ENCODE data around the gene ARSB.
A peak's percentile ranks its signal among the peaks of the same experiment; 100 is the strongest.

Gene ARSB

GRCh38 chr5:78985116-78985724 lies at the start of gene ARSB:
Gene ARSB, minus strand, starts transcription at chr5:78985310. Its CDS starts 62 bp downstream, at chr5:78985248.
- no peak for DNase-seq (ENCODE audit: extremely low read depth, low read depth)

GRCh38 chr5:79032782-79033181 lies 47.7 kb upstream of the ARSB start:
- TF ChIP-seq CTCF (IDR thresholded peaks at IDR 0.05; ENCODE audit: low read depth, low read length), result no peak
- no peak for DNase-seq (ENCODE audit: extremely low read depth, low read depth)

More at GRCh38 chr5:78985116-78985724, at the start of gene ARSB:
- TF ChIP-seq CTCF (IDR thresholded peaks at IDR 0.05; ENCODE audit: low read depth, low read length), result no peak

- DNase-seq (ENCODE audit: extremely low read depth, low read depth), result no peak
These were observed 47.1 kb upstream of the ARSB start for GRCh38 chr5:79032031-79032695.

GRCh38 chr5:79031485-79031867 lies 46.4 kb upstream of the ARSB start:
- no peak for TF ChIP-seq CTCF (IDR thresholded peaks at IDR 0.05; ENCODE audit: low read depth, low read length)

More at GRCh38 chr5:79032031-79032695, 47.1 kb upstream of the ARSB start:
- TF ChIP-seq CTCF (IDR thresholded peaks at IDR 0.05; ENCODE audit: low read depth, low read length), result no peak

GRCh38 chr5:79030663-79031484 lies 45.8 kb upstream of the ARSB start:
- TF ChIP-seq CTCF (IDR thresholded peaks at IDR 0.05; ENCODE audit: low read depth, low read length), result no peak

More at GRCh38 chr5:79031485-79031867, 46.4 kb upstream of the ARSB start:
- DNase-seq (ENCODE audit: extremely low read depth, low read depth), result no peak

GRCh38 chr5:79025054-79025472 lies 40.0 kb upstream of the ARSB start:
- TF ChIP-seq CTCF (IDR thresholded peaks at IDR 0.05; ENCODE audit: low read depth, low read length), result peak; percentile 90
- peak; percentile 41 for DNase-seq (ENCODE audit: extremely low read depth, low read depth)

More at GRCh38 chr5:79030663-79031484, 45.8 kb upstream of the ARSB start:
- DNase-seq (ENCODE audit: extremely low read depth, low read depth), result no peak

Data from AG09319 (cell line).